SK-N-SH (cell line): ENCODE results near the gene FRY.

Experiments
- CHD2 ChIP-seq: fragments of 150-350 bp; IDR thresholded peaks from 2 replicates; pipeline ENCODE4 v1.6.1; 2018; ENCODE audit warnings: low read length; ENCODE audit not compliant: partially characterized antibody
- CTCF ChIP-seq: fragments of 200-600 bp; sonication (generic); IDR thresholded peaks from 2 replicates; pipeline ENCODE4 v1.6.1; 2017; ENCODE audit warnings: antibody characterized with exemption, mild to moderate bottlenecking, moderate library complexity
- EP300 ChIP-seq, 2 experiments: IDR thresholded peaks; 2 replicates each; pipeline versions ENCODE4 v1.4.0 to v1.6.1; 2012; ENCODE audit warnings: borderline replicate concordance in 1 of 2, low read depth in 1 of 2, low read length in 1 of 2
- FOXM1 ChIP-seq: IDR thresholded peaks from 2 replicates; pipeline ENCODE4 v1.4.0; 2012; ENCODE audit warnings: low read depth, mild to moderate bottlenecking
- GABPA ChIP-seq: IDR thresholded peaks from 2 replicates; pipeline ENCODE4 v1.4.0; 2012; ENCODE audit warnings: low read depth, mild to moderate bottlenecking
- GATA2 ChIP-seq: sonication (generic); formaldehyde crosslinking; IDR thresholded peaks from 2 replicates; pipeline ENCODE4 v1.5.0; 2020; ENCODE audit warnings: mild to moderate bottlenecking, missing genetic modification reagents
- JUND ChIP-seq: IDR thresholded peaks from 2 replicates; pipeline ENCODE4 v1.4.0; 2012
- MEF2A ChIP-seq: IDR thresholded peaks from 2 replicates; pipeline ENCODE4 v1.4.0; 2012; ENCODE audit warnings: low read depth, borderline replicate concordance
- PBX3 ChIP-seq: IDR thresholded peaks from 2 replicates; pipeline ENCODE4; 2012
- POLR2AphosphoS5 ChIP-seq: IDR thresholded peaks from 2 replicates; pipeline ENCODE4 v1.6.1; 2012; ENCODE audit warnings: low read depth, low read length
- REST ChIP-seq: IDR thresholded peaks from 2 replicates; pipeline ENCODE4 v1.6.1; 2012; ENCODE audit warnings: mild to moderate bottlenecking, low read depth, low read length, moderate library complexity
- SIN3A ChIP-seq: IDR thresholded peaks from 2 replicates; pipeline ENCODE4 v1.6.1; 2012; ENCODE audit warnings: low read depth, mild to moderate bottlenecking, low read length, moderate library complexity, borderline replicate concordance
- SMC3 ChIP-seq: IDR thresholded peaks from 2 replicates; pipeline ENCODE4 v1.6.1; 2012; ENCODE audit warnings: low read depth, low read length, improper control_type of control experiment
- YY1 ChIP-seq: IDR thresholded peaks from 2 replicates; pipeline ENCODE4 v1.4.0; 2012; ENCODE audit warnings: low read depth, mild to moderate bottlenecking

GRCh38 chr13:32032759-32033158 is 1.2 kb downstream of the FRY start:
- TF ChIP-seq GATA2 (CRISPR knock-in tag) (no peak), SIN3A (no peak), MEF2A (no peak), CTCF (no peak), GABPA (no peak), YY1 (no peak), REST (no peak), JUND (no peak), CHD2 (no peak), PBX3 (no peak), EP300 (IDR thresholded peaks at IDR 0.05; ENCODE audit: borderline replicate concordance in 1 of 2, low read depth in 1 of 2, low read length in 1 of 2) (no peak), SMC3 (no peak), POLR2AphosphoS5 (no peak), FOXM1 (no peak)
